Mammary epithelial cell (primary cell): Measurements from ENCODE around the gene RAP1B.
"Not testable (repeated sequence)": the region's sequence is repeated elsewhere in the genome, so short reads cannot be mapped to it uniquely, and the experiment has no call there.

Source experiments
- EZH2 ChIP-seq: IDR thresholded peaks from 2 replicates; pipeline ENCODE4 v1.6.1; 2012; ENCODE audit warnings: low read length, inconsistent platforms, borderline replicate concordance
- TF ChIP-seq, protein P1 (sequence below), 2 donors: IDR thresholded peaks in 1 of 2; conservative IDR thresholded peaks in 1 of 2; 2 replicates each; pipeline ENCODE4 v1.5.1; 2011 to 2012; ENCODE audit warnings: inconsistent platforms in 2 of 2, low read length in 2 of 2, mild to moderate bottlenecking in 2 of 2, control low read depth in 1 of 2, low read depth in 1 of 2; ENCODE audit not compliant: insufficient read depth in 1 of 2; ENCODE audit errors: extremely low read depth in 1 of 2

DNA sequence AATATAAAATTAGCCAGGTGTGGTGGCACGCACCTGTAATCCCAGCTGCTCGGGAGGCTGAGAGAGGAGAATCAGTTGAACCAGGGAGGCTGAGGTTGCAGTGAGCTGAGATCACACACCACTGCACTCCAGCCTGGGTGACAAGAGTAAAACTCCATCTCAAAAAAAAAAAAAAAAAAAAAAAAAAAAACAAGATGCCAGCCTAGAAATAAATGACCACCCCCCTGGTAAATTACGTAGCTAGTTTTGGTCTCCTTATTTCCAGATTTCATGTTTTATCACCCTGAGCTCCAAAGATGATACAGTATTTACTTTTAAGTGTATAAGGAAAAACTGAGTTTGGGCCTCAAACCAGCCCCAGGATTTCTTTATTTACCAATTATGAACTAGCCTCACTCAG is 26.7 kb downstream of the RAP1B start:
- TF ChIP-seq, protein P1, sequence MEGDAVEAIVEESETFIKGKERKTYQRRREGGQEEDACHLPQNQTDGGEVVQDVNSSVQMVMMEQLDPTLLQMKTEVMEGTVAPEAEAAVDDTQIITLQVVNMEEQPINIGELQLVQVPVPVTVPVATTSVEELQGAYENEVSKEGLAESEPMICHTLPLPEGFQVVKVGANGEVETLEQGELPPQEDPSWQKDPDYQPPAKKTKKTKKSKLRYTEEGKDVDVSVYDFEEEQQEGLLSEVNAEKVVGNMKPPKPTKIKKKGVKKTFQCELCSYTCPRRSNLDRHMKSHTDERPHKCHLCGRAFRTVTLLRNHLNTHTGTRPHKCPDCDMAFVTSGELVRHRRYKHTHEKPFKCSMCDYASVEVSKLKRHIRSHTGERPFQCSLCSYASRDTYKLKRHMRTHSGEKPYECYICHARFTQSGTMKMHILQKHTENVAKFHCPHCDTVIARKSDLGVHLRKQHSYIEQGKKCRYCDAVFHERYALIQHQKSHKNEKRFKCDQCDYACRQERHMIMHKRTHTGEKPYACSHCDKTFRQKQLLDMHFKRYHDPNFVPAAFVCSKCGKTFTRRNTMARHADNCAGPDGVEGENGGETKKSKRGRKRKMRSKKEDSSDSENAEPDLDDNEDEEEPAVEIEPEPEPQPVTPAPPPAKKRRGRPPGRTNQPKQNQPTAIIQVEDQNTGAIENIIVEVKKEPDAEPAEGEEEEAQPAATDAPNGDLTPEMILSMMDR (conservative IDR thresholded peaks at IDR 0.05 in 1 of 2, IDR thresholded peaks at IDR 0.05 in 1 of 2; ENCODE audit: extremely low read depth in 1 of 2, insufficient read depth in 1 of 2, low read depth in 1 of 2, low read length in 2 of 2) = not testable (repeated sequence)
- TF ChIP-seq EZH2 = not testable (repeated sequence)
